Measurements from ENCODE around the gene CNOT3. TPM values are rescaled to one million over a fixed set of nuclear protein-coding genes. Genes with fewer than 3 reads are reported as not detected.
A peak's percentile ranks its signal among the peaks of the same experiment; 100 is the strongest.
"Not testable (repeated sequence)": the region's sequence is repeated elsewhere in the genome, so short reads cannot be mapped to it uniquely, and the experiment has no call there.

Gene CNOT3
- total and polyA plus RNA-seq, 8 donors: 35.2 to 75.0 (median 61.5) TPM

DNA sequence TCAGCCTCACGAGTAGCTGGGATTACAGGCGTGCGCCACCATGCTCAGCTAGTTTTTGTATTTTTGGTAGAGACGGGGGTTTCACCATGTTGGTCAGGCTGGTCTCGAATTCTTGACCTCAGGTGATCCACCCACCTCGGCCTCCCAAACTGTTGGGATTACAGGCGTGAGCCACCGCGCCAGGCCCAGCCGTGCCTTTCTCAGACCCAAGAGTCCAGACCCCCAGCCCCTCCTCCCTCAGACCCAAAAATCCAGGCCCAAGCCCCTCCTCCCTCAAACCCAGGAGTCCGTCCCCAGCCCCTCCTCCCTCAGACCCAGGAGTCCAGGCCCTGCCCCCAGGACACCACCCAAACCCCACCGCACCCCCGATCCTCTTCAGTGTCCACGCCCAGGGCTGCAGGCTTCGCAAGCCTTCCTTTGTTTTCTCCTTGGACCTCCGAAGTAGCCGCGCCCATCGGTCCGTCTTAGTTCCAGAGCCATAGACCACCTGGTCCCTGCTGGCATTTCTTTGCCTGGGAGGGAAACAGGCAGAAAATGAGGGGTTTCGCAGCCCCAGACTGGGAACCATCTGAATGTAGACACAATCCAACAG, 31.7 kb downstream of the CNOT3 start:
- H3K4me3 ChIP-seq: no peak overlapping the region
- H3K36me3 ChIP-seq: no peaks in the 10 kb centered on the region
- ATAC-seq: no peak
- DNase-seq: no peak
- peaks cover 0 to 7% of the 10 kb centered on the region in 2 donors for H3K27me3 ChIP-seq
- TF ChIP-seq, protein P1, sequence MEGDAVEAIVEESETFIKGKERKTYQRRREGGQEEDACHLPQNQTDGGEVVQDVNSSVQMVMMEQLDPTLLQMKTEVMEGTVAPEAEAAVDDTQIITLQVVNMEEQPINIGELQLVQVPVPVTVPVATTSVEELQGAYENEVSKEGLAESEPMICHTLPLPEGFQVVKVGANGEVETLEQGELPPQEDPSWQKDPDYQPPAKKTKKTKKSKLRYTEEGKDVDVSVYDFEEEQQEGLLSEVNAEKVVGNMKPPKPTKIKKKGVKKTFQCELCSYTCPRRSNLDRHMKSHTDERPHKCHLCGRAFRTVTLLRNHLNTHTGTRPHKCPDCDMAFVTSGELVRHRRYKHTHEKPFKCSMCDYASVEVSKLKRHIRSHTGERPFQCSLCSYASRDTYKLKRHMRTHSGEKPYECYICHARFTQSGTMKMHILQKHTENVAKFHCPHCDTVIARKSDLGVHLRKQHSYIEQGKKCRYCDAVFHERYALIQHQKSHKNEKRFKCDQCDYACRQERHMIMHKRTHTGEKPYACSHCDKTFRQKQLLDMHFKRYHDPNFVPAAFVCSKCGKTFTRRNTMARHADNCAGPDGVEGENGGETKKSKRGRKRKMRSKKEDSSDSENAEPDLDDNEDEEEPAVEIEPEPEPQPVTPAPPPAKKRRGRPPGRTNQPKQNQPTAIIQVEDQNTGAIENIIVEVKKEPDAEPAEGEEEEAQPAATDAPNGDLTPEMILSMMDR (IDR thresholded peaks at IDR 0.05): no peak
- intact Hi-C loops (cut with DNase I): no loop called here
- H3K27ac ChIP-seq: no peak overlapping the region
- H3K9me3 ChIP-seq: no peaks in the 10 kb centered on the region
- peaks cover 7 to 31% of the 10 kb centered on the region in 2 donors for H3K4me1 ChIP-seq

- not testable (repeated sequence) for H3K9me3 ChIP-seq, H3K27me3 ChIP-seq, H3K27ac ChIP-seq, ATAC-seq
- peak overlapping the region in 1 of 2 donors; percentile 40 for H3K4me3 ChIP-seq
- DNase-seq: peak in 1 of 4 donors; percentile 71
- intact Hi-C loops (cut with DNase I): loop anchor here in 1 of 2 donors (5.0 kb wide), 1 partner anchor 60 kb away; no protein-coding TSS in a partner anchor
- H3K4me1 ChIP-seq: peaks cover 4 to 22% of the 10 kb centered on the region in 2 donors
- H3K36me3 ChIP-seq: peaks cover 0 to 14% of the 10 kb centered on the region in 2 donors
Measured at GRCh38 chr19:54171736-54172431, 34.3 kb downstream of the CNOT3 start.

DNA sequence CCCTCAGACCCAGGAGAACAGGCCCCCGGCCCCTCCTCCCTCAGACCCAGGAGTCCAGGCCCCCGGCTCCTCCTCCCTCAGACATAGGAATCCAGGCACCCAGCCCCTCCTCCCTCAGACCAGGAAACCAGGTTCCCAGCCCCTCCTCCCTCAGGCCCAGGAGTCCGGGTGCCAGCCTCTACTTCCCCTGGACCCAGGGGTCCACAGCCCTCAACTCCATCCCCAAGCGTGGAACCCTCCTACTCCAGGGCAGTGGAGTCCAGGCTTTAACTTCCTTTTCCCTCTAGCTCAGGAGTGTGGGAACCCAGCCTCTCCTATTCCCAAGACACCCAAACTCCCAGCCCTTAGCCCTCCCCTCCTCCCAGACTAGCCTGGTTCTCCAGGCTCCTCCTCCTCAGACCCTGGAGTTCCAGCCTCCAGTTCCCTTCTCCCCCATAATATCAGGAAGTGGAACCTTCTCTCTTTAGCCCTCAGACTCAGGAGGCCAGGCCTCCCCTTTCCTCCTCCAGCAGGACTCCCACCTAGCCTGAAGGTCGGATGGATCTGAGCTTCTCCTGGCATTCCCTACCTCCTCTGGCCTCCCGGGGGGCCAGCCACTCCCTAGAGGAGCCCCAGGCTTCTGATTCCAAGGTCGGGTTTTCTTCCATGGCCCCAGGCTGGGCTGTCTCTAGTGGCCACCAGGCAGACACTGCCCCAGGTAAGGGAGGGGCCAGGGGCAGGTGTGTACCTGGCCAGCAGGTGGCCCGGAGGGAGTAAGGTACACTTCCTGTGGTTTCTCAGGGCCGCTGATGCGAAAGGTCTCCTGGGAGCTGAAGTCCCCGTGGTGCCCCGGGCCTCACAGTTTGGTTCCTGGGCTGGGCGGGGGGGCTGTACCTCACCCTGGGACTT, 35.2 kb downstream of the CNOT3 start, which contains the start of gene TMC4:
Gene TMC4, minus strand, starts transcription at position 690 of the 888 bp plus-strand sequence. Its CDS starts 43 bp downstream, at position 647.
- intact Hi-C loops (cut with DNase I): loop anchor here in 1 of 2 donors (5.0 kb wide), 1 partner anchor 60 kb away; no protein-coding TSS in a partner anchor
- Histone ChIP-seq H3K27me3 (no peaks in the 10 kb centered on the region), H3K27ac (peak within 1 kb of the TSS in 1 of 2 donors; percentile 15), H3K36me3 (peaks cover 0 to 22% of the 10 kb centered on the region in 2 donors), H3K4me3 (peak within 1 kb of the TSS; percentile 18 to 40), H3K9me3 (no peaks in the 10 kb centered on the region), H3K4me1 (peaks cover 4 to 22% of the 10 kb centered on the region in 2 donors)
- DNase-seq: peak in 3 of 4 donors; percentile 75 to 87 (median 76)
- peak; percentile 96 for ATAC-seq
- TF ChIP-seq, protein P1 (IDR thresholded peaks at IDR 0.05): peak; percentile 26 to 52

GRCh38 chr19:54173359-54173699, 35.8 kb downstream of the CNOT3 start:
- peaks cover 2 to 17% of the 10 kb centered on the region in 2 donors for H3K4me1 ChIP-seq
- H3K27ac ChIP-seq: no peak overlapping the region
- no peaks in the 10 kb centered on the region for H3K27me3 ChIP-seq
- intact Hi-C loops (cut with DNase I): loop anchor here in 1 of 2 donors (5.0 kb wide), 1 partner anchor 59 kb away; no protein-coding TSS in a partner anchor
- ATAC-seq (no peak), DNase-seq (no peak)
- peak overlapping the region in 1 of 2 donors; percentile 40 for H3K4me3 ChIP-seq
- H3K9me3 ChIP-seq: no peaks in the 10 kb centered on the region
- TF ChIP-seq, protein P1 (IDR thresholded peaks at IDR 0.05): no peak
- H3K36me3 ChIP-seq: peaks cover 0 to 29% of the 10 kb centered on the region in 2 donors

Measured in left lung (tissue), 10 donors.